ENCODE data around the gene NBEAL2. TPM values are rescaled to one million over a fixed set of nuclear protein-coding genes. Genes with fewer than 3 reads are reported as not detected.

NBEAL2 gene
- total RNA-seq, 1 donor, result 4.3 TPM

DNA sequence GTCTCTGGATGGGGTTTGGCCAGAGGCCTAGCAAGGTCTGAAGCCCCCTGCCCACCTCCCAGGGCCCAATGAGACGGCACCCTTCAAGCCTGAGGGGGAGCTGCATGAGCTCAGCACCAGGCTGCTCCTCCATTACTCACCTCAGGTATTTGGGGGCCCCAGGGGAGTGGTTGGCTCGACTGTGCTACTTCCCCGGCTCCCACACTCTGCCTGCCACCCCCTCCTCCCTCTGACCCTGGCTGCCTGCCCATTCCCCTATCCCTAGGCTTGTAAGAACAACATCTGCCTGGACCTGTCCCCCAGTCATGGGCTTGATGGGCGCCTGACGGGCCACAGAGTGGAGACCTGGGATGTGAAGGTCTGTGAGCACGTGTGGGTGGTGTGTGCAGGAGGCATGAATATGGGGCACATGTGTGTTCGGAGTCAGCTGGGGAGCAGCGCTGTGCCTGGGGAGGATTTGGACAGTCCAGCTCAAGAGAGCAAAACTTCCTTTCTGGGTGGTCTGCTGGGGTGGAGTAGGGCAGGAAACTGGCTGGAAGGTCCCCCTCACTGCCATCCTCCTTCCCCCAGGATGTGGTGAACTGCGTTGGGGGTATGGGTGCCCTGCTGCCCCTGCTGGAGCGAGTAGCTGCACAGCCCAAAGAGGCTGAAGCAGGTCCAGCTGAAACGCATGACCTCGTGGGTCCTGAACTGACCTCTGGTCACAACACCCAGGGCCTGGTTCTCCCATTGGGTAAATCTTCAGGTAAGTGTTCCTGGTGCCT lies 17.4 kb downstream of the NBEAL2 start:
- Histone ChIP-seq H3K4me2 (ENCODE audit: insufficient read depth, low read length) (no peak overlapping the region), H4K20me1 (ENCODE audit: insufficient read depth, low read length) (no peaks in the 10 kb centered on the region), H3K36me3 (ENCODE audit: insufficient read depth, low read length) (no peaks in the 10 kb centered on the region), H3K79me2 (ENCODE audit: insufficient read depth, low read length) (no peaks in the 10 kb centered on the region), H3K27me3 (ENCODE audit: insufficient read depth, low read length) (no peaks in the 10 kb centered on the region), H3K4me3 (ENCODE audit: insufficient read depth, low read length) (no peak overlapping the region), H3K9me3 (ENCODE audit: low read depth, low read length) (no peaks in the 10 kb centered on the region), H3K4me1 (ENCODE audit: insufficient read depth, low read length) (no peaks in the 10 kb centered on the region), H2AFZ (ENCODE audit: low read length) (no peak overlapping the region), H3K27ac (ENCODE audit: low read depth, low read length) (no peak overlapping the region)
- TF ChIP-seq, protein P1, sequence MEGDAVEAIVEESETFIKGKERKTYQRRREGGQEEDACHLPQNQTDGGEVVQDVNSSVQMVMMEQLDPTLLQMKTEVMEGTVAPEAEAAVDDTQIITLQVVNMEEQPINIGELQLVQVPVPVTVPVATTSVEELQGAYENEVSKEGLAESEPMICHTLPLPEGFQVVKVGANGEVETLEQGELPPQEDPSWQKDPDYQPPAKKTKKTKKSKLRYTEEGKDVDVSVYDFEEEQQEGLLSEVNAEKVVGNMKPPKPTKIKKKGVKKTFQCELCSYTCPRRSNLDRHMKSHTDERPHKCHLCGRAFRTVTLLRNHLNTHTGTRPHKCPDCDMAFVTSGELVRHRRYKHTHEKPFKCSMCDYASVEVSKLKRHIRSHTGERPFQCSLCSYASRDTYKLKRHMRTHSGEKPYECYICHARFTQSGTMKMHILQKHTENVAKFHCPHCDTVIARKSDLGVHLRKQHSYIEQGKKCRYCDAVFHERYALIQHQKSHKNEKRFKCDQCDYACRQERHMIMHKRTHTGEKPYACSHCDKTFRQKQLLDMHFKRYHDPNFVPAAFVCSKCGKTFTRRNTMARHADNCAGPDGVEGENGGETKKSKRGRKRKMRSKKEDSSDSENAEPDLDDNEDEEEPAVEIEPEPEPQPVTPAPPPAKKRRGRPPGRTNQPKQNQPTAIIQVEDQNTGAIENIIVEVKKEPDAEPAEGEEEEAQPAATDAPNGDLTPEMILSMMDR (IDR thresholded peaks at IDR 0.05; ENCODE audit: extremely low read depth, low read depth, low read length), result no peak
- DNase-seq (ENCODE audit: insufficient read length, low spot score, missing footprints), result peak; percentile 78

DNA sequence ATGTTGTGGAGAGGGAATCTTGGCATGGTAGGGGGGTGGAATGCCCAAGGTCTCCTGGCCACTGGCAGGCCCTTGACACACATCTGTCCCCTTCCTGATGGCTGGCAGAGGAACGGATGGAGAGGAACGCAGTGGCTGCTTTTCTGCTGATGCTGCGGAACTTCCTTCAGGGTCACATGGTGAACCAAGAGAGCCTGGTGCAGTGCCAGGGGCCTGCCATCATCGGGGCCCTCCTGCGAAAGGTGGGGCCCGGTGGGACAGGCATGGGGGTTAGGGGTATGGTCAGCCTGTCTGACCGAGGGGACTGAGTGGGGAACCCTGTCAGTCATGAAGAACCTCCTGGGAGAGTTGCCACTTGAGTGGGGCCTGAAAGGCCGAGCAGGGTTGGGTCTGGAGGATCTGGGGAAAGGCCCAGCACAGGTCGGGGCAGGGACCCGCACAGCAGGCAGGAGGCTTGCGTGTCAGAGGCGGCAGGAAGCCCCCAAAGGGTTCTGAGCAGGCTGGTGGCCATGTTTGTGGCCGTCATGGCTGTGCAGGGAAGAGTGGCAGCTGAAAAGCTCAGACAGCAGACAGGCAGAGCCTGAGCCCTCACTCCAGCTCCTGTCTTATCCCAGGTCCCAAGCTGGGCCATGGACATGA lies 18.1 kb downstream of the NBEAL2 start:
- H4K20me1 ChIP-seq (ENCODE audit: insufficient read depth, low read length), result no peaks in the 10 kb centered on the region
- TF ChIP-seq, protein P1 (IDR thresholded peaks at IDR 0.05; ENCODE audit: extremely low read depth, low read depth, low read length), result no peak
- H3K27me3 ChIP-seq (ENCODE audit: insufficient read depth, low read length), result no peaks in the 10 kb centered on the region
- no peak overlapping the region for H3K4me2 ChIP-seq (ENCODE audit: insufficient read depth, low read length)
- H3K36me3 ChIP-seq (ENCODE audit: insufficient read depth, low read length), result no peaks in the 10 kb centered on the region
- no peak overlapping the region for H3K27ac ChIP-seq (ENCODE audit: low read depth, low read length)
- peak; percentile 85 for DNase-seq (ENCODE audit: insufficient read length, low spot score, missing footprints)
- no peak overlapping the region for H3K4me3 ChIP-seq (ENCODE audit: insufficient read depth, low read length)
- no peaks in the 10 kb centered on the region for H3K9me3 ChIP-seq (ENCODE audit: low read depth, low read length)
- no peaks in the 10 kb centered on the region for H3K4me1 ChIP-seq (ENCODE audit: insufficient read depth, low read length)
- H2AFZ ChIP-seq (ENCODE audit: low read length), result no peak overlapping the region
- H3K79me2 ChIP-seq (ENCODE audit: insufficient read depth, low read length), result no peaks in the 10 kb centered on the region

DNA sequence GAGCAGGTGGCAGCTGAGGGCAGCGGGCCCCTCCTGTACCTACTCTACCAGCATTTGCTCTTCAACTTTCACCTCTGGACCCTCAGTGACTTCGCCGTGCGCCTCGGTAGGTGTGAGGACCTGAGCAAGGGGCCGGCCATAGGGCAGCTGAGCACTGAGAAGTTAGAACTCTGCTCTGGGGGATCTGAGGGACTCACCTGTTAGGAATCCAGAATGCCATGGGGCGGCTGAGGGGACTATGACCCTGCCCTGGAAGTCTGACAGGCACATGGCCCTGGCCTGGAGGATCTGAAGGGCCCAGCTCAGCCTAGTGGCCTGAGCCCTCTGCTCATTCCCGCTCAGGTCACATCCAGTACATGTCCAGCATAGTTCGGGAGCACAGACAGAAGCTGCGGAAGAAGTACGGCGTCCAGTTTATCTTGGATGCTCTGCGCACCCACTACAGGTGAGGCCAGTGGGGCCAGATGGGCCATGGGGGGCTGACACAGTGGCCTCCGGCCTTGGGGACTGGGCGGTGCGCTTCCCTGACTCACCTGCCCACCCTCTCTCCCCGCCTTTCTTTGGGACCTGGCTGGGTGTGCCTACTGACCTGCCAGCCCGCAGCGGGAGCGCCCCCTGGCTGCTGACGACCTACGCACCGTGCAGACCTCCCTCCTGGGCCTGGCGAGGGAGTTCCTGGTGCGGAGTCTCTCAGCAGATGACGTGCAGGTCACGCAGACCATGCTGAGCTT lies 18.8 kb downstream of the NBEAL2 start:
- Histone ChIP-seq H3K4me2 (ENCODE audit: insufficient read depth, low read length) (no peak overlapping the region), H3K27ac (ENCODE audit: low read depth, low read length) (no peak overlapping the region), H3K27me3 (ENCODE audit: insufficient read depth, low read length) (no peaks in the 10 kb centered on the region), H3K36me3 (ENCODE audit: insufficient read depth, low read length) (no peaks in the 10 kb centered on the region), H3K79me2 (ENCODE audit: insufficient read depth, low read length) (no peaks in the 10 kb centered on the region), H3K9me3 (ENCODE audit: low read depth, low read length) (no peaks in the 10 kb centered on the region), H2AFZ (ENCODE audit: low read length) (no peak overlapping the region), H3K4me1 (ENCODE audit: insufficient read depth, low read length) (no peaks in the 10 kb centered on the region), H3K4me3 (ENCODE audit: insufficient read depth, low read length) (no peak overlapping the region), H4K20me1 (ENCODE audit: insufficient read depth, low read length) (no peaks in the 10 kb centered on the region)
- peak; percentile 98 for DNase-seq (ENCODE audit: insufficient read length, low spot score, missing footprints)
- TF ChIP-seq, protein P1 (IDR thresholded peaks at IDR 0.05; ENCODE audit: extremely low read depth, low read depth, low read length), result peak; percentile 57
